Measurements from ENCODE around the gene TLCD5. TPM values are rescaled to one million over a fixed set of nuclear protein-coding genes. Genes with fewer than 3 reads are reported as not detected.

The TLCD5 gene
- total and polyA plus RNA-seq, 2 donors from 2014 or later = 4.9 to 6.0 TPM

DNA sequence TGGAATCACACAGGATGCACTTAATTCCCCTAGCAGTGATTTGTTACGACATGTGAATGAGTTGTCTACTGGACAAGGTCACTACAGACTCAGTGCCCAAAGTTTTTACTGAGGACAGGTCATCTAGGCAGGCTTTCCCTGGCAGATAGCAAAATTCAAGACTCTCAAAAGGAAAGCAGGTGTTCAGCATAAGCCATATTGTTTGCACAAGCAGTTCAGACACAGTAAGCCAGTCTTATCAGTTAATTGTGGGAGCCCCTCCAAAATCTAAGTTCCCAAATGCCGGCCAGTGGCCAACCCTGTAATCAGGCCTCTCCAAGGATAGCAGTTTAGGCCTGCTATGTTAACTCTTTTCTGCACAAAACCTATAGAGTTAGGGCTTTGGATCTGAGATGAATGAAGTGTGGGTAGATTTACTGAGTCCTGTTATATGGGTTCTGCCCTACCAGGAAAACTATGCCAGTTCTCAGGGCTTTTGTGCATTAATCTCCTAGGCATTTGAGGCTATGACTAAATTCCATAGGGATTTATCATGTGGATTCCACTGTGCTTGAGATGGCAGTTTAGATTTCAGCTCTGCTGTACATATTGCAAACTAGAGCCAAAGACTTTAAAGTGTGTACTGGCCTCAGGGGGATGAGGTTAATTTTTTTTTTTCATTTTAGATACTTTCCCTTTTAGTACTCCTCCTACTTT is 6.3 kb downstream of the TLCD5 start:
- Histone ChIP-seq H3K4me3 (ENCODE audit: low read length in 3 of 3) (no peak overlapping the region), H3K9ac (ENCODE audit: low read length in 3 of 3) (no peak overlapping the region), H3K9me3 (ENCODE audit: control insufficient read depth in 2 of 3, insufficient read depth in 1 of 3, low read length in 3 of 3) (no peaks in the 10 kb centered on the region), H3K27me3 (ENCODE audit: control insufficient read depth, insufficient read depth, low read length) (no peaks in the 10 kb centered on the region), H3K36me3 (ENCODE audit: control insufficient read depth in 2 of 3, insufficient read depth in 3 of 3, low read length in 3 of 3) (peaks cover 0 to 8% (median 3%) of the 10 kb centered on the region in 3 donors), H3K4me1 (ENCODE audit: control insufficient read depth in 2 of 3, insufficient read depth in 2 of 3, low read depth in 1 of 3, low read length in 3 of 3) (peaks cover 0 to 2% (median 0%) of the 10 kb centered on the region in 3 donors), H3K27ac (ENCODE audit: low read depth in 2 of 2, low read length in 2 of 2) (no peak overlapping the region)
- intact Hi-C loops (cut with DNase I) = no loop called here
- no peak for FAIRE-seq
- TF ChIP-seq, protein P1, sequence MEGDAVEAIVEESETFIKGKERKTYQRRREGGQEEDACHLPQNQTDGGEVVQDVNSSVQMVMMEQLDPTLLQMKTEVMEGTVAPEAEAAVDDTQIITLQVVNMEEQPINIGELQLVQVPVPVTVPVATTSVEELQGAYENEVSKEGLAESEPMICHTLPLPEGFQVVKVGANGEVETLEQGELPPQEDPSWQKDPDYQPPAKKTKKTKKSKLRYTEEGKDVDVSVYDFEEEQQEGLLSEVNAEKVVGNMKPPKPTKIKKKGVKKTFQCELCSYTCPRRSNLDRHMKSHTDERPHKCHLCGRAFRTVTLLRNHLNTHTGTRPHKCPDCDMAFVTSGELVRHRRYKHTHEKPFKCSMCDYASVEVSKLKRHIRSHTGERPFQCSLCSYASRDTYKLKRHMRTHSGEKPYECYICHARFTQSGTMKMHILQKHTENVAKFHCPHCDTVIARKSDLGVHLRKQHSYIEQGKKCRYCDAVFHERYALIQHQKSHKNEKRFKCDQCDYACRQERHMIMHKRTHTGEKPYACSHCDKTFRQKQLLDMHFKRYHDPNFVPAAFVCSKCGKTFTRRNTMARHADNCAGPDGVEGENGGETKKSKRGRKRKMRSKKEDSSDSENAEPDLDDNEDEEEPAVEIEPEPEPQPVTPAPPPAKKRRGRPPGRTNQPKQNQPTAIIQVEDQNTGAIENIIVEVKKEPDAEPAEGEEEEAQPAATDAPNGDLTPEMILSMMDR (IDR thresholded peaks at IDR 0.05; ENCODE audit: borderline replicate concordance, extremely low read depth, insufficient read depth) = no peak
- peak in 1 of 5 donors; percentile 39 for DNase-seq

DNA sequence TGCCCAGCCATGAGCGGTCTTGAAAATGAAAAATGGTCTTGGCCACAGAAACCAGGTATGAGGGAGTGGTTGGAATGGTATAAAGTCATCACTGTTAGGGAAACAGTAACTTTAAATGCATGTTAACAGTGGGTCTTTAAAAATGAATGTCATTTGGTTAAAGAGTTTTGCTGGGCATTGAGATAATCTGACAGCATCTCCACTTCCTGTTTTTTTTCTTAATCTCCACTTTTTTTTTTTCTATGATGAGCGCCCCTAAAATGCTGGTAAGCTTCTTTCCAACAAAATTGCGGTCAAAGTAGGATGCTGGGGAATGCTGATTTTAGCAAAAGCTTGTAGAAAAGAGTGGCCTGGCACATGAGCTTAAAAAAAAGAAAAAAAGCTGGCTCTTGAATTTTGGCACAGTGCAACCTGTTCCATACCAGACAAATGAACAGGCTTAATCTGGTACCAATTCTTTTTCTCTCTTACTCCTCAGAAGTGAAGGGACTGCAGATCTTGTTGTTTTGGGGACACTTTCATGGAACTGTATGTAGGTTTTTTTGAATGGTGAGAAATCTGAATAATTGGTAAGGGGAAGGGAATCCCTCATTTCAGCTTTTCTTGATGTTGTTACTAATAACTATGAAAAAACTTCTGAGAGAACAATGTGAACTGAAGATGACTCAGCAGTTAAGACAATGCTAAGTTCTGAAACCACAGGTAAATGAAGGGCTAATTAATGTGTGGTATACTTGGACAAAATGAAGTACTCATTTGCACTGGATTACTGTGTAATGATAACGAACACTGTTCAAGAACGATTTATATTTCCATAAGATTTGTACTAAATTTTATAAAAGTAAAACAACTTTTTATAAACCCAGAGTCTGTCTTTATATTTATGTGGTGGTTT is 8.0 kb downstream of the TLCD5 start:
- FAIRE-seq = no peak
- TF ChIP-seq, protein P1 (IDR thresholded peaks at IDR 0.05; ENCODE audit: borderline replicate concordance, extremely low read depth, insufficient read depth) = no peak
- peaks cover 0 to 4% (median 0%) of the 10 kb centered on the region in 3 donors for H3K4me1 ChIP-seq (ENCODE audit: control insufficient read depth in 2 of 3, insufficient read depth in 2 of 3, low read depth in 1 of 3, low read length in 3 of 3)
- no peak for DNase-seq
- H3K27me3 ChIP-seq (ENCODE audit: control insufficient read depth, insufficient read depth, low read length) = no peaks in the 10 kb centered on the region
- H3K4me3 ChIP-seq (ENCODE audit: low read length in 3 of 3) = no peak overlapping the region
- intact Hi-C loops (cut with DNase I) = no loop called here
- no peak overlapping the region for H3K27ac ChIP-seq (ENCODE audit: low read depth in 2 of 2, low read length in 2 of 2)
- H3K9ac ChIP-seq (ENCODE audit: low read length in 3 of 3) = no peak overlapping the region
- H3K36me3 ChIP-seq (ENCODE audit: control insufficient read depth in 2 of 3, insufficient read depth in 3 of 3, low read length in 3 of 3) = peaks cover 0 to 8% (median 3%) of the 10 kb centered on the region in 3 donors
- H3K9me3 ChIP-seq (ENCODE audit: control insufficient read depth in 2 of 3, insufficient read depth in 1 of 3, low read length in 3 of 3) = no peaks in the 10 kb centered on the region

- TF ChIP-seq, protein P1 (IDR thresholded peaks at IDR 0.05; ENCODE audit: borderline replicate concordance, extremely low read depth, insufficient read depth) = no peak
- H3K27me3 ChIP-seq (ENCODE audit: control insufficient read depth, insufficient read depth, low read length) = no peaks in the 10 kb centered on the region
- no peaks in the 10 kb centered on the region for H3K9me3 ChIP-seq (ENCODE audit: control insufficient read depth in 2 of 3, insufficient read depth in 1 of 3, low read length in 3 of 3)
- FAIRE-seq (no peak), DNase-seq (no peak)
- intact Hi-C loops (cut with DNase I) = no loop called here
- H3K36me3 ChIP-seq (ENCODE audit: control insufficient read depth in 2 of 3, insufficient read depth in 3 of 3, low read length in 3 of 3) = peaks cover 0 to 8% (median 0%) of the 10 kb centered on the region in 3 donors
- no peak overlapping the region for H3K27ac ChIP-seq (ENCODE audit: low read depth in 2 of 2, low read length in 2 of 2)
- peaks cover 0 to 4% (median 0%) of the 10 kb centered on the region in 3 donors for H3K4me1 ChIP-seq (ENCODE audit: control insufficient read depth in 2 of 3, insufficient read depth in 2 of 3, low read depth in 1 of 3, low read length in 3 of 3)
- no peak overlapping the region for H3K9ac ChIP-seq (ENCODE audit: low read length in 3 of 3)
- no peak overlapping the region for H3K4me3 ChIP-seq (ENCODE audit: low read length in 3 of 3)
Measured at GRCh38 chr11:120333801-120334200, 8.7 kb downstream of the TLCD5 start.
